Cardiac fibroblast (primary cell): Measurements from ENCODE around the gene MRPS17.
A peak's percentile ranks its signal among the peaks of the same experiment; 100 is the strongest.

Source experiments
- DNase-seq, 2 donors: peaks; one replicate each; pipeline versions ENCODE4 v3.0.0 to v3.0.0-alpha.2; 2010; ENCODE audit warnings: low read depth in 2 of 2
- H3K4me3 ChIP-seq, 2 donors: replicated peaks in 1 of 2; 1 replicate in 1 of 2; 2 replicates in 1 of 2; pipeline ENCODE4 v1.5.1; 2011; ENCODE audit warnings: low read depth in 2 of 2, low read length in 2 of 2, mild to moderate bottlenecking in 2 of 2, moderate library complexity in 1 of 2
- TF ChIP-seq, protein P1 (sequence below): IDR thresholded peaks from one replicate; pipeline ENCODE4 v1.5.1; 2011; ENCODE audit warnings: low read depth, mild to moderate bottlenecking, low read length, inconsistent platforms

The MRPS17 gene

DNA sequence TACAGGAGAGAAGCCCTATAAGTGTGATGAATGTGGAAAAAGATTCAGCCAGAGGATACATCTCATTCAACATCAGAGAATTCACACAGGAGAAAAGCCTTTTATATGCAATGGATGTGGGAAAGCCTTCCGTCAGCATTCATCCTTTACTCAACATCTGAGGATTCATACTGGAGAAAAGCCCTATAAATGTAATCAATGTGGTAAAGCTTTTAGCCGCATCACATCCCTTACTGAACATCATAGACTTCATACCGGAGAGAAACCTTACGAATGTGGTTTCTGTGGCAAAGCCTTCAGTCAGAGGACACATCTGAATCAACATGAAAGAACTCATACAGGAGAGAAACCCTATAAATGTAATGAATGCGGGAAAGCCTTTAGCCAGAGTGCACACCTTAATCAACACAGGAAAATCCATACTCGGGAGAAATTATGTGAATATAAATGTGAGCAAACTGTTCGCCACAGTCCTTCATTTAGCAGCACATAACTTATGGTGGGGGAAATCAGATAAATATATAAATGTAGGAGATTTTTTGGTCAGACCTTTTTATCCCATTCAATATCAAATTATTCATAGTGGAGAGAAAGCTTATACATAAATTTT, 12.1 kb upstream of the MRPS17 start:
- no peak overlapping the region for H3K4me3 ChIP-seq
- TF ChIP-seq, protein P1, sequence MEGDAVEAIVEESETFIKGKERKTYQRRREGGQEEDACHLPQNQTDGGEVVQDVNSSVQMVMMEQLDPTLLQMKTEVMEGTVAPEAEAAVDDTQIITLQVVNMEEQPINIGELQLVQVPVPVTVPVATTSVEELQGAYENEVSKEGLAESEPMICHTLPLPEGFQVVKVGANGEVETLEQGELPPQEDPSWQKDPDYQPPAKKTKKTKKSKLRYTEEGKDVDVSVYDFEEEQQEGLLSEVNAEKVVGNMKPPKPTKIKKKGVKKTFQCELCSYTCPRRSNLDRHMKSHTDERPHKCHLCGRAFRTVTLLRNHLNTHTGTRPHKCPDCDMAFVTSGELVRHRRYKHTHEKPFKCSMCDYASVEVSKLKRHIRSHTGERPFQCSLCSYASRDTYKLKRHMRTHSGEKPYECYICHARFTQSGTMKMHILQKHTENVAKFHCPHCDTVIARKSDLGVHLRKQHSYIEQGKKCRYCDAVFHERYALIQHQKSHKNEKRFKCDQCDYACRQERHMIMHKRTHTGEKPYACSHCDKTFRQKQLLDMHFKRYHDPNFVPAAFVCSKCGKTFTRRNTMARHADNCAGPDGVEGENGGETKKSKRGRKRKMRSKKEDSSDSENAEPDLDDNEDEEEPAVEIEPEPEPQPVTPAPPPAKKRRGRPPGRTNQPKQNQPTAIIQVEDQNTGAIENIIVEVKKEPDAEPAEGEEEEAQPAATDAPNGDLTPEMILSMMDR, result no peak
- DNase-seq, result no peak

DNA sequence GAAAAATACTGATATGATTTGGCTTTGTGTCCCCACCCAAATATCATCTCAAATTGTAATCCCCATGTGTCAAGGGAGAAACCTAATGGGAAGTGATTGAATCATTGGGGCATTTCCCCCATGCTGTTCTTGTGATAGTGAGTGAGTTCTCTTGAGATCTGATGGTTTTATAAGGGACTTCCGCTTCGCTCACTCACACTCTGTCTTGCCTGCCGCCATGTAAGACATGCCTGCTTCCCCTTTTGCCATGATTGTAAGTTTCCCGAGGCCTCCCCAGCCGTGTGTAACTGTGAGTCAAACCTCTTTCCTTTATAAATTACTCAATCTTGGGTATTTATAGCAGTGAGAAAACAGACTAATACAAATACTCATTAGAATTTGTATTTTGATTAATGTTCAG, 5.1 kb upstream of the MRPS17 start:
- TF ChIP-seq, protein P1, result no peak
- DNase-seq, result no peak
- H3K4me3 ChIP-seq, result no peak overlapping the region

DNA sequence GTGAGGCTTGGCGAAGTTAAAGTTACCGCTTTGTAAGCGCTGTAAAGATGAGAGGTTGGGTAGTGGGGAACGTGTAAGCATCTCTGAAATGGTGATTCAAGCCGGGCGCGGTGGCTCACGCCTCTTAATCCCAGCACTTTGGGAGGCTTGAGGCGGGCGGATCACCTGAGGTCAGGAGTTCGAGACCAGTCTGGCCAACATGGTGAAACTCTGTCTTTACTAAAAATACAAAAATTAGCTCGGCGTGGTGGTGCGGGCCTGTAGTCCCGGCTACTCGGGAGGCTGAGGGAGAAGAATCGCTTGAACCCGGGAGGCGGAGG, 635 bp downstream of the MRPS17 start:
- DNase-seq, result peak in 1 of 2 donors; percentile 17
- H3K4me3 ChIP-seq, result peak overlapping the region; percentile 96

DNA sequence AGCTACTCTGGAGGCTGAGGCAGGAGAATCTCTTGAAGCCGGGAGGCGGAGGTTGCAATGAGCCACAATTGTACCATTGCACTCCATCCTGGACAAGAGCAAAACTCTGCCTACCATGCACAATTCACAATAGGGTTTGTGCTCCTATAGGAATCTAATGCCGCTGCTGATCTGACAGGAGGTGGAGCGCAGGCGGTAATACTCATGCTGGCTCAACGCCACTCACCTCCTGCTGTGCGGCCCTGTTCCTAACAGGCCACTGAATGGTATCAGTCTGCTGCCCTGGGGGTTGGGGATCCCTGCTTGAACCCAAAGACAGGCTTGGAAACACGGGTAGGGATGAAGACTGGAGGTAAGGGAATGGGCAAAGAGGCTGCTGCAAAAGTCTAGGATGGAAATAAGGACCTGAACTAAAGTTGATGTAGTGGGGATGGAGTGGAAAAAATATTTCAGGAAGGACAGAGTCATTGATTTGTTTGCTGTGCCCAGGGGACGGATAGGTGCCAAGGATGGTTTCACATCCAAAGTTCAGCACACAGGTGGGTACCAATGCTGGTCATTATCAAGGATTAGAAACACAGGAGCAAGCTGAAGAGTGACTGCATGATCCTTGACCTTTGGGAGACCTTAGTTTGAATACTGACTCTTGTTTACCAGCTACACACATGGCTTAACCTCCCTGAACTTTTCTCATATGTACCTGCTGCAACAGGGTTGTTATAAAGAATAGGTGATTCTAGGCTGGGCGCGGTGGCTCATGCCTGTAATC, 2.2 kb downstream of the MRPS17 start:
- DNase-seq, result no peak
- H3K4me3 ChIP-seq, result no peak overlapping the region
- TF ChIP-seq, protein P1, result no peak

GRCh38 chr7:55957190-55957589, 5.5 kb downstream of the MRPS17 start:
- DNase-seq, result no peak
- TF ChIP-seq, protein P1, result no peak
- no peak overlapping the region for H3K4me3 ChIP-seq

DNA sequence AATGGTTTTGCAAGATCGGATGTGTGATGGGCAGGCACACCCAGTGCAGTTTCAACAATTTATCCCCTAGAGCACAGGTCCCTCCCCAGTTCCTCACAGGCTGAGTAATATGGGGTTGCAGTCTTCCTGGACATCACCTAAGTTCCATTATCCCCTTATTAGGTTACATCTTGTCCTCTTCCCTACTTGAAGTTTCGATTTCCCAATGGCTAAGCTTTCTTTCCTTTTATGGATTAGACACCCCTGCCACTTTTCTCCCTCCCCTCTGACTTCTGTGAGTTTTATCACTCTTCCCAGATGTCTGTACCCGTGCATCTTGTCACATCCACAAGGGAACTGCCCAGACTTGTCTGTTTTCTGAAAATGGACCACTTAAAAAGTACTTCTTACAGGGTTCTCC, 10.3 kb downstream of the MRPS17 start:
- TF ChIP-seq, protein P1, result no peak
- no peak for DNase-seq
- no peak overlapping the region for H3K4me3 ChIP-seq

- TF ChIP-seq, protein P1, result no peak
- H3K4me3 ChIP-seq, result peak overlapping the region; percentile 50 to 68
- DNase-seq, result no peak
Measured at GRCh38 chr7:55963584-55964168, 12.0 kb downstream of the MRPS17 start.
